NCI-H187 (cell line): ENCODE data around the gene P2RX4.
"Not testable (repeated sequence)": the region's sequence is repeated elsewhere in the genome, so short reads cannot be mapped to it uniquely, and the experiment has no call there.

Experiments
- DNase-seq, 2 experiments: peaks; one replicate each; lab custom pipeline; 2025; lab: John Stamatoyannopoulos, UW

P2RX4 gene

GRCh38 chr12:121278169-121279070 is 68.5 kb downstream of the P2RX4 start:
- no peak for DNase-seq

- DNase-seq: no peak
Observed at GRCh38 chr12:121279071-121279375, 69.1 kb downstream of the P2RX4 start.

- no peak for DNase-seq
Observed at GRCh38 chr12:121279507-121279915, 69.6 kb downstream of the P2RX4 start.

DNA sequence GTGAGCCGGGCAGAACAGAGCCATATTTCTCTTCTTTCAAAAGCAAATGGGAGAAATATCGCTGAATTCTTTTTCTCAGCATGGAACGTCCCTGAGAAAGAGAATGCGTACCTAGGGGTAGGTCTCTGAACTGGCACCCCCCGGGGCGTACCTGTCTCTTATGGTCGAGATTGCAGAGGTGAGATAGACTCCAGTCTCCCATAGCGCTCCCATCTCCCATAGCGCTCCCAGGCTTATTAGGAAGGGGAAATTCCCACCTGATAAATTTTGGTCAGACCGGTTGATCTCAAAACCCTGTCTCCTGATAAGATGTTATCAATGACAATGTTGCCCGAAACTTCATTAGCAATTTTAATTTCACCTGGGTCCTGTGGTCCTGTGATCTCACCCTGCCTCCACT is 70.6 kb downstream of the P2RX4 start:
- not testable (repeated sequence) for DNase-seq

DNA sequence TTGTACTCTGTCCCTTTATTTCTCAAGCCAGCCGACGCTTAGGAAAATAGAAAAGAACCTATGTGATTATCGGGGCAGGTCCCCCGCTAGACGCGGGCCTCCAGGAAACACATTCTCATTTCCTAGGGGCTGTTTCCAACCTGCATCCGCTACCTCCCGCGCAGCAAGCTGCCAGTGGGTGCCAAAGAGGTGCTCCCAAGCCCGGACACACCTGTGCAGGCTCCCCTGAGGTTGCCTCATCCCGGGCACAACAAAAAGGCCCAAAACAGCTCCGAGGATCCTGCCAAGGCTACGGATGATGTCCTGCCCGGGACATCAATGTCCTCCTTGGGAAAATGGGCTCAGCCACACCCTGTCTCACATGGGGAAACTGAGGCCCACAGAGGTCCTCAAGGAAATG is 71.2 kb downstream of the P2RX4 start:
- DNase-seq: not testable (repeated sequence)

- DNase-seq: no peak
Observed at GRCh38 chr12:121282072-121282742, 72.3 kb downstream of the P2RX4 start.

DNA sequence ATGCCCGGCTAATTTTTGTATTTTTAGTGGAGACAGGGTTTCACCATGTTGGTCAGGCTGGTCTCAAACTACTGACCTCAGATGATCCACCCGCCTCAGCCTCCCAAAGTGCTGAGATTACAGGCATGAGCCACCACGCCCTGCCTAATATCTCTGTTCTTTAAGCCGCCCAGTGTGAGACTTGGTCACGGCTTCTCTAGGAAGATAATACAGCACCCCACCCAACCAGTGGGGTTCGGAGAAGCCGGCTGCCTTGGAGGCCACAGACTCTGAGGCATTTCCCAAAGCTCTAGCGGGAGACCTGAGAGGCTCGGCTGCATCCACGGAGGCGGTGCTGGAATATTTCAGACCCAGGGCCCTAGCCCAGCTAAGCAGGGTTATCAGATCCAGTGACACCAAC is 73.0 kb downstream of the P2RX4 start:
- DNase-seq: not testable (repeated sequence)

GRCh38 chr12:121283388-121283787 is 73.5 kb downstream of the P2RX4 start:
- DNase-seq: no peak
